ENCODE data around the gene MBD3L4.

- TF ChIP-seq, protein P1, sequence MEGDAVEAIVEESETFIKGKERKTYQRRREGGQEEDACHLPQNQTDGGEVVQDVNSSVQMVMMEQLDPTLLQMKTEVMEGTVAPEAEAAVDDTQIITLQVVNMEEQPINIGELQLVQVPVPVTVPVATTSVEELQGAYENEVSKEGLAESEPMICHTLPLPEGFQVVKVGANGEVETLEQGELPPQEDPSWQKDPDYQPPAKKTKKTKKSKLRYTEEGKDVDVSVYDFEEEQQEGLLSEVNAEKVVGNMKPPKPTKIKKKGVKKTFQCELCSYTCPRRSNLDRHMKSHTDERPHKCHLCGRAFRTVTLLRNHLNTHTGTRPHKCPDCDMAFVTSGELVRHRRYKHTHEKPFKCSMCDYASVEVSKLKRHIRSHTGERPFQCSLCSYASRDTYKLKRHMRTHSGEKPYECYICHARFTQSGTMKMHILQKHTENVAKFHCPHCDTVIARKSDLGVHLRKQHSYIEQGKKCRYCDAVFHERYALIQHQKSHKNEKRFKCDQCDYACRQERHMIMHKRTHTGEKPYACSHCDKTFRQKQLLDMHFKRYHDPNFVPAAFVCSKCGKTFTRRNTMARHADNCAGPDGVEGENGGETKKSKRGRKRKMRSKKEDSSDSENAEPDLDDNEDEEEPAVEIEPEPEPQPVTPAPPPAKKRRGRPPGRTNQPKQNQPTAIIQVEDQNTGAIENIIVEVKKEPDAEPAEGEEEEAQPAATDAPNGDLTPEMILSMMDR (IDR thresholded peaks at IDR 0.05; ENCODE audit: low read length), result no peak
- no peak for TF ChIP-seq EZH2 (IDR thresholded peaks at IDR 0.05; ENCODE audit: borderline replicate concordance, low read length)
Observed at GRCh38 chr19:6996810-6997209, 43.2 kb downstream of the MBD3L4 start.

All from OCI-LY1 (cell line).